ENCODE data around the gene PPP1R14C.

DNA sequence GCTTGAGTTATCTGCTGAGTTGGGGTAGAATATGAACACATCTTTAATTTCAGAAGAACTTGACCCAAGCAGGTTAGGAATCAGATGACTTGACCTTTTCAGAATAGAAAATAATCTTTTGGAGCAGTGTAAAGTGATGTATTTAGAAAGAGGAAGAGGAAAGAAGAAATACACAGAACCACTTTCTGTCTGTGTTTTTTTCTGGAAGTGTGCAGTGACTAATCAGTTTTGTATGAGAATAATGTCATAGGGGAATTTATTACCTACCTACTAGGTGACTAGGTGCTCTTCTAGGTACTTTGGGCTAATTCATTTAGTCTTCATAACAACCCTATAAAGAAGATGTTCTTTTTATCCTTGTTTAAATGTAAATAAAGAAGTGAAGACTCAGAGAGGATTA, 3.0 kb downstream of the PPP1R14C start:
- no peak for TF ChIP-seq POLR2A (IDR thresholded peaks at IDR 0.05)
- TF ChIP-seq, protein P1, sequence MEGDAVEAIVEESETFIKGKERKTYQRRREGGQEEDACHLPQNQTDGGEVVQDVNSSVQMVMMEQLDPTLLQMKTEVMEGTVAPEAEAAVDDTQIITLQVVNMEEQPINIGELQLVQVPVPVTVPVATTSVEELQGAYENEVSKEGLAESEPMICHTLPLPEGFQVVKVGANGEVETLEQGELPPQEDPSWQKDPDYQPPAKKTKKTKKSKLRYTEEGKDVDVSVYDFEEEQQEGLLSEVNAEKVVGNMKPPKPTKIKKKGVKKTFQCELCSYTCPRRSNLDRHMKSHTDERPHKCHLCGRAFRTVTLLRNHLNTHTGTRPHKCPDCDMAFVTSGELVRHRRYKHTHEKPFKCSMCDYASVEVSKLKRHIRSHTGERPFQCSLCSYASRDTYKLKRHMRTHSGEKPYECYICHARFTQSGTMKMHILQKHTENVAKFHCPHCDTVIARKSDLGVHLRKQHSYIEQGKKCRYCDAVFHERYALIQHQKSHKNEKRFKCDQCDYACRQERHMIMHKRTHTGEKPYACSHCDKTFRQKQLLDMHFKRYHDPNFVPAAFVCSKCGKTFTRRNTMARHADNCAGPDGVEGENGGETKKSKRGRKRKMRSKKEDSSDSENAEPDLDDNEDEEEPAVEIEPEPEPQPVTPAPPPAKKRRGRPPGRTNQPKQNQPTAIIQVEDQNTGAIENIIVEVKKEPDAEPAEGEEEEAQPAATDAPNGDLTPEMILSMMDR (IDR thresholded peaks at IDR 0.05): no peak
